Esophagus squamous epithelium (tissue), 4 donors: ENCODE measurements around the gene NME2.

Experiments used
- POLR2A ChIP-seq, 4 donors: fragments of 450-650 bp; IDR thresholded peaks; one replicate each; pipeline ENCODE4 v1.6.1; 2017; ENCODE audit warnings: antibody characterized with exemption in 4 of 4, mild to moderate bottlenecking in 4 of 4, moderate library complexity in 3 of 4
- TF ChIP-seq, protein P1 (sequence below), 6 experiments: fragments of 450-650 bp in 4 of 6; fragments of 200-600 bp in 2 of 6; sonication (generic) in 2 of 6; IDR thresholded peaks; one replicate each; pipeline ENCODE4 v1.5.1; 2016 to 2019; ENCODE audit warnings: antibody characterized with exemption in 6 of 6, mild to moderate bottlenecking in 4 of 6, moderate library complexity in 4 of 6

DNA sequence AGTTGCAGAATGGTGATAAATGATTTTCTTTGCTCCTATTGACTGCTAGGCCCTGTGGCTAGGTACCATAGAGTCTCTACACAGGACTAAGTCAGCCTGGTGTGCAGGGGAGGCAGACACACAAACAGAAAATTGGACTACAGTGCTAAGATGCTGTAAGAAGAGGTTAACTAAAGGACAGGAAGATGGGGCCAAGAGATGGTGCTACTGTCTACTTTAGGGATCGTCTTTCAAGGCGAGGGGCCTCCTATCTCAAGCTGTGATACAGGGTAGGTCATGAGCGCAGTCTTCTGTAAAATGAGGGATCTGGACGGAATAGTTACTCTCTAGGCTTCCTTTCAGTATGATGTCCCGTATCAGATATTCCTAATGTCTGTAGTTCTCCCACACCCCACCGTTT is 12.0 kb upstream of the NME2 start:
- TF ChIP-seq POLR2A (IDR thresholded peaks at IDR 0.05) = no peak
- TF ChIP-seq, protein P1, sequence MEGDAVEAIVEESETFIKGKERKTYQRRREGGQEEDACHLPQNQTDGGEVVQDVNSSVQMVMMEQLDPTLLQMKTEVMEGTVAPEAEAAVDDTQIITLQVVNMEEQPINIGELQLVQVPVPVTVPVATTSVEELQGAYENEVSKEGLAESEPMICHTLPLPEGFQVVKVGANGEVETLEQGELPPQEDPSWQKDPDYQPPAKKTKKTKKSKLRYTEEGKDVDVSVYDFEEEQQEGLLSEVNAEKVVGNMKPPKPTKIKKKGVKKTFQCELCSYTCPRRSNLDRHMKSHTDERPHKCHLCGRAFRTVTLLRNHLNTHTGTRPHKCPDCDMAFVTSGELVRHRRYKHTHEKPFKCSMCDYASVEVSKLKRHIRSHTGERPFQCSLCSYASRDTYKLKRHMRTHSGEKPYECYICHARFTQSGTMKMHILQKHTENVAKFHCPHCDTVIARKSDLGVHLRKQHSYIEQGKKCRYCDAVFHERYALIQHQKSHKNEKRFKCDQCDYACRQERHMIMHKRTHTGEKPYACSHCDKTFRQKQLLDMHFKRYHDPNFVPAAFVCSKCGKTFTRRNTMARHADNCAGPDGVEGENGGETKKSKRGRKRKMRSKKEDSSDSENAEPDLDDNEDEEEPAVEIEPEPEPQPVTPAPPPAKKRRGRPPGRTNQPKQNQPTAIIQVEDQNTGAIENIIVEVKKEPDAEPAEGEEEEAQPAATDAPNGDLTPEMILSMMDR (IDR thresholded peaks at IDR 0.05) = no peak
